HG03045 (cell line): ENCODE data around the gene ZMIZ2.
"Not testable (repeated sequence)": the region's sequence is repeated elsewhere in the genome, so short reads cannot be mapped to it uniquely, and the experiment has no call there.

Experiments used
- ATAC-seq: cut with Tn5 transposase; IDR thresholded peaks from one replicate; pipeline ENCODE4 v1.9.1; 2021; ENCODE audit warnings: mild to moderate bottlenecking, moderate library complexity; ENCODE audit not compliant: unreplicated experiment

ZMIZ2 gene

DNA sequence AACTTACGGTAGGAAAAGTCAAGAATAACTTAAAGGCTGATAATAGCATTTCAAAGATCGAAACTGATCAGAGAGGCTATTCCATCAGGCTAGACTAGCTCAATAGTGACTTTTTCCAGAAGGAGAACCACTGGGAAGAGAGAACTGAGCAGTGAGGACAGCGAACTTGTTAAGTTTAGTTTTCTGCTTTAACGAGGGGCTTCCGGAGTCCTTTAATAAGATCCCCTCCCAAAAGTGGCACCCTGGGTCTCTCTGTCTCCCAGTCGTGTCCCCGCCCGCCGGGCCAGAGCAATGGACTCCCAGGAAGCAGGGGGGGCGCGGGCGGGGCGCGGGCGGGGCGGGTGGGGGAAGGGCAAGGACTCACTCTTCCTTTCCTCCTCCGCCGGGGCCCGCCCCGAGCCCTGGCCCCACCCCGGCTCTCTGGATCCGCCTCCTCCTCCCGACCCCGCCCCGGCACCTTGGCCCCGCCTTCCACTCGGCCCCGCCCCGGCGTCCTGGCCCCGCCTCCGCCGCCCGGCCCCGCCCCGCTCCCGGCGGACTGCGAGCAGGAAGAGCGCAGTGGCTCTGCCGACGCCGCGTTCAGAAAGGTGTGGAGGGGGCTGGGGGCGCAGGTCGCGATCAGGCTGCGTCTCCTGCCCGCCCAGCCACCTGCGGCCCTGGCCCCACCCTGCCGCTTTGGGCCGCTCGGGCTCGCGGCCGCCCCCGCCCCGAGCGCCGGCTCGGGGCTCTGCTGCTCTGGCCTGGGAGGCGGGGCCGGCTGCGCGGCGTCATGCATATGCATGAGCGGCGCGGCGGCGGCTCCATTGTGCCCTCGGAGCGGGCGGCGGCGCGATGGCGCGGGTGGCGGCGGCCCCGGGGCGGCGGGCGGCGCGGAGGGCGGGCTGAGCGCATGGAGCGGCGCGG lies at the start of gene ZMIZ2:
Gene ZMIZ2 (plus strand): TSS at position 803 of the 903 bp plus-strand sequence. CDS start 7,403 bp downstream, outside the sequence.
- peak; percentile 73 for ATAC-seq

DNA sequence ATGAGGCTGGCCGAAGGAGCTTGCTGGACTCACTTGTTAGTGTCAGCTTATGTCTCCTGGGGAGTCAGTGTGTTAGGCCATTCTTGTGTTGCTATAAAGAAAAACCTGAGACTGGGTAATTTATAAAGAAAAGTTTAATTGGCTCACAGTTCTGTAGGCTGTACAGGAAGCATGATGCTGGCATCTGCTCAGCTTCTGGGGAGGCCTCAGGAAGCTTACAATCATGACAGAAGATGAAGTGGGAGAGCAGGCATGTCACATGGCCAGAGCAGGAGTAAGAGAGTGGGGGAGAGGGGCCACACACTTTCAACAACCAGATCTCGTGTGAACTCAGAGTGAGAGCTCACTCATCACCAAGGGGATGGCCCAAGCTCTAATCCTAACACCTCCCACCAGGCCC lies 49.0 kb upstream of the ZMIZ2 start:
- not testable (repeated sequence) for ATAC-seq

GRCh38 chr7:44700322-44700721 lies 48.3 kb upstream of the ZMIZ2 start:
- ATAC-seq = no peak

GRCh38 chr7:44703391-44703790 lies 45.3 kb upstream of the ZMIZ2 start:
- not testable (repeated sequence) for ATAC-seq

DNA sequence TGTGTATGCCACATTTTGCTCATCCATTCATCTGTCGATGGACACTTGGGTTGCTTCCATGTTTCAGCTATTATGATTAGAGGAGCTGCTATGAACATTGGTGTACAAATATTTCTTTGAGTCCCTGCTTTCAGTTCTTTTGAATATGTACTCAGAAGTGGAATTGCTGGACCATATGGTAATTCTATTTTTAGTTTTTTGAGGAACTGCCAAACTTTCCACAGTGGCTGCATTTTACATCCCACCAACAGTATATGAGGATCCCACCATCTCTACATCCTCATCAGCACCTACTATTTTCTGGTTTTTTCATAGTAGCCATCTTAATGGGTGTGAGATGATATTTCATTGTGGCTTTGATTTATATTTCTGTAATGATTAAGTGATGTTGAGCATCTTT lies 44.7 kb upstream of the ZMIZ2 start:
- no peak for ATAC-seq

GRCh38 chr7:44705434-44705833 lies 43.2 kb upstream of the ZMIZ2 start:
- ATAC-seq = no peak

- no peak for ATAC-seq
Observed at GRCh38 chr7:44706788-44707557, 41.7 kb upstream of the ZMIZ2 start.

- no peak for ATAC-seq
Observed at GRCh38 chr7:44707558-44708230, 41.0 kb upstream of the ZMIZ2 start.

DNA sequence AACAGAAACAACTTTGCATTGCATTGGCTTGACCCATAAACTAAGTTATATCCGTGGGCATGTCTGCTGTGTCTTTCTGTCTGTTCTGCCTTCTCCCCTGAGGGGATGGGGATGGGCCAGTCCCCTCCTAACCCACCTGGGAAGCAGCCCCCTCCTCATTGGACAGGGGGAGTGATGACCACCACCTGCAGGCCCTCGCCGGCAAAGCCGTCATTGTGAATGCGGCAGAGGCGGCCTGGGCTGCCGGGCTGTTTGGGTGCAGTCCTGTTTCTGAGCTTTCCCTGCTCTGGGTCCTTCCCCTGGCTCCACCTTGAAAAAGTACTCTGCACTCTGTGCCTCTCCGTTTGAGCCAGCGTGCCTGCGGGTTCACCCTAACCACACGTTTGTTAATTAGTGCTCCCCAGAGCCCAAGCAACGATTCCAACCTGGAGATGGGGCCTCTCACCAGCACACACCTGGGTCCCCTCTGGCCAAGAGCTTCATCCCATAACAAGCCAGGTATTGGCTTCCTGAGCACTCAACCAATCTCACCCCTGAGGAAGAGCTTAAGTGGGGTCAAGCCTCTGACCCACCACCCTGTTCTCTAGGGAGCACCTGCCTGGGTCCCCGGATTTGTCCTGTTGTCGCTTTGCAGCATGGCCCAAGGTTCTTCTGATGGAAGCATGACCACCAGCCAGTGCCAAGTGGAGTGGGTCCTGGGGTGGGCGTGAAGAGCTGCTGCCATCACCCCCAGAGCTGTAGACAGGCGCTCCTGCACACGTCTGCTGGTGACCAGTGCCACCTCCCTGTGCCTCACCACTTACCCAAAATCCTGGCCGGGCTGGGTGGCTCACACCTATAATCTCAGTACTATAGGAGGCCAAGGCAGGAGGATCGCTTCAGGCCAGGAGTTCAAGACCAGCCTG lies 39.4 kb upstream of the ZMIZ2 start:
- no peak for ATAC-seq

- no peak for ATAC-seq
Observed at GRCh38 chr7:44709945-44710596, 38.6 kb upstream of the ZMIZ2 start.

- no peak for ATAC-seq
Observed at GRCh38 chr7:44711528-44711927, 37.1 kb upstream of the ZMIZ2 start.

DNA sequence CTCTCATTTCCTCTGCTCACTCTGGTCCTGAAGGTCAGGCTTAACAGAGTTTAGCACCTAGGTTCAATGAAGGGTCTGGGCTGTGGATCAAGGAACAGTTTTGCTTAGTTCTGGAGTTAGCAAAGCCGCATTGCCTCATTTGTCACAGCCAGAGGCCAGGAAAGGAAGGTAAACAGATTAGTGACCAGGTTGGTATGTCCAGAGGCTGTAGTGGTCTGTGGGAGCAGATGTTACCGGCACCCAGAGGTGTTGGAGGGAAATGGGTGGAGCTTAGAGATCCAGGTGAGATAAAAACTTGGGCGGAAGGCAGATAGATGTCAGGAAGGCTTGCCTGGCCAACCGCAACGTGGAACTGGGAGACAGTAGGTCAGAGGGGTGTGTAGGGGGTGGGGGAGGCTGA lies 36.6 kb upstream of the ZMIZ2 start:
- ATAC-seq = no peak

- ATAC-seq = no peak
Observed at GRCh38 chr7:44713141-44713540, 35.5 kb upstream of the ZMIZ2 start.

DNA sequence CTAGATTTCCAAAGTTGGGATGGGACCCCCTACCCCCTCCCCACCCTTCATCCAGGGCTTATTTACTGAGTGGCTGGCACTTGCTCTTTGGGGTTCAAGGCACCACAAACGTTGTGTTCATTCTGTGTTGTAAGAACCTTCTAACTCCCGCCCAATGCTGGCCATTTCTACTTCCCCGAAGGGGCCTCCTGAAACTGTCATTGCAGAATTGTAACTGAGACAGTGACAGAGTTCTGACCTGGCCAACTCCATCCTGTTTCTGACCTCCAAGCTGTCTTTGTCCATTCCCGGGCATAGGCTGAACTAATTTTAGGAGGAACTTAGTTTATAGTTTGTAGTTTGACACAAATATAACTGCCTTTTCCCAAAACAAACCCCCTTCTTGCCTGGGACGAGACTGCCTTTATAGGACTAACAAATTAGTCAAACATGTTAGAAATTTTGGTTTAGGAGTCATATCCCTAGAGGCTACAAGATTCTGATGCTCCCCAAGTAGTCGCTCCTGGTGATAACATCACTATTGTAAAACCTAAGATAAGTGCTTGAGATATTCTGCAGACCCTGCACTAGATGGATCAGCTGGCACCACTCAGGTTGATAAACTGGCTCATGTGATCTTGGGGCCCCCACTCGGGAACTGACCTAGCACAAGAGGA lies 34.8 kb upstream of the ZMIZ2 start:
- ATAC-seq = no peak

GRCh38 chr7:44716205-44716604 lies 32.4 kb upstream of the ZMIZ2 start:
- no peak for ATAC-seq

GRCh38 chr7:44720301-44720700 lies 28.3 kb upstream of the ZMIZ2 start:
- no peak for ATAC-seq

GRCh38 chr7:44724276-44724675 lies 24.4 kb upstream of the ZMIZ2 start:
- no peak for ATAC-seq

GRCh38 chr7:44726250-44726649 lies 22.4 kb upstream of the ZMIZ2 start:
- not testable (repeated sequence) for ATAC-seq
